Measurements from ENCODE around the gene PARD3B. TPM values are rescaled to one million over a fixed set of nuclear protein-coding genes. Genes with fewer than 3 reads are reported as not detected.
"Not testable (repeated sequence)": the region's sequence is repeated elsewhere in the genome, so short reads cannot be mapped to it uniquely, and the experiment has no call there.

PARD3B gene
- total RNA-seq, 1 donor from 2014 or later, result 16.4 TPM

DNA sequence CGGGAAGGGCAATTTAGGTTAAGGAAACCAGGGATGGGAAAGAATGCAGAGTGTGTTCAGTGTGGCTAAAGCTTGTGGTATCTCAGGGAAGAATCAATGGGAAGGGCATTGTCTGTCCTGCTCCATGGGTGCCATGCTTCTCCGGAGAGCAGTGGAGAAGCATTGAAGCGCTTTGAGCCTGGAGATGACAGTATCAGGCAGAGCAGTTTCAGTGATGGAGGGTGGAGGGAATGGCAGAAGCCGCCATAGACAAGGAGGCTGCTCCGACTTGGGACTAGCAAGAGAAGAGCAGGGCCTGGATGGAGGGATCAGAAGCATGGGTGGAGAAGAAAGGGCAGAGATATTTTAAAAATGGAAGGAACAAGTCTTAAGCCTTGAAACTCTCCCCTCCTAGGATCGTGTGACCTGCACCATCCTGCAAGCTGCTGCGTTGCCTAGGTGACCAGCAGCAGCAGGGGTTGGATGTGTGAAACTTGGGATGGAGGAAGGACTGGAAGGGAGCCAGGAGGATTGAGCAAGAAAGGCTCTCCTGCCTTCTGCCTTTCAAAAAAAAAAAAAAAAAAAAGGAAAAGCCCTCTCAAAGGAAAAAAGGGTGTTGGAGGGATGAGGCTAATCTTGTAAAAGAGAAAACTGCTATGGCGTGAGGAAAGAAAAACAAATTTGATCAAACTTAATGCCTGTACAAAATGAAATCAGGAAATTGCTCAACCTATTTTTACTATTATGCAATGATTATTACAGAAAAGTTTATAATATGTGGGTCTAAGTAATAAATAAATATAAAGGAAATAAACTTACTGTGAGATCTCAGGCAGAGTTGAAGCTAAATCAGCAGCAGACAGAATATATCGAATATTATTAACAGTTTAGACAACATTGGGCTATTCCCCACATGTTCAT is 643.2 kb downstream of the PARD3B start:
- DNase-seq (ENCODE audit: low read depth), result peak; percentile 77

DNA sequence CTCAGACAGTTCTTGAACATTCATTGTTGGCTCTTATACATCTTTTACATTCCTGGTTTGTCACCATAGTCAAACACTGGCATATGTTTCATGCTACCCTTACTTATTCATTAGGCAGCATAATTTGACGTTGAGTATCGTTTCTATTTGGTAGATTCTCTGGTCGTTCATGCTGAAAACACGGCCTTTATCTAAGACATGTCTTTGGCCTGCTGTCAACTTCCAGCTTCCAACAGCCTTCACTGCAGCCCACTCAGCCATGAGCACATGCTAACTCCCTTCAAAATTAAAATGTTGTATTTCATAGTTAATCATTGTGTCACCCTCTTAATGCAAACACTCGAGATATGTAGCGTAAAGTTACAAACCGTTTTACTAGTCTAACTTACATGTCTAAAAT is 644.0 kb downstream of the PARD3B start:
- no peak for DNase-seq (ENCODE audit: low read depth)

DNA sequence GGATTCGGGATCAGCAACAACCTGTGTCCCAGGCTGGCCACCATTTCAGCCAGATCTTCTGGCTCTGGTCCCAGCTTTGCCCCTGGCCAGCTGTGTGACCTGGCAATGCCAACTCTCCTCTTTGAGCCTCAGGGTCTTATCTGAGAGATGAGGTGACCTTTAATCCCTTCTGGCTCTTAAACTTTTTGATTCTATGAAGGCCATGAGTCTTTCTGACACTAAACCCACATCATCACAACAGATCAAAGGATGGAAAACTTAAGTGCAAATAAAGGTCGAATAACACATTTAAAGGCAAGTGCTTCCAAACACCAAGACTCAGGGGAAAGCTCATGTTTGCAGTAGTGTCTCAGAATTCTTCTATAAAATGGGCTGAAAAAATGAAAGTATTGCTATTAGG is 645.3 kb downstream of the PARD3B start:
- DNase-seq (ENCODE audit: low read depth), result no peak

DNA sequence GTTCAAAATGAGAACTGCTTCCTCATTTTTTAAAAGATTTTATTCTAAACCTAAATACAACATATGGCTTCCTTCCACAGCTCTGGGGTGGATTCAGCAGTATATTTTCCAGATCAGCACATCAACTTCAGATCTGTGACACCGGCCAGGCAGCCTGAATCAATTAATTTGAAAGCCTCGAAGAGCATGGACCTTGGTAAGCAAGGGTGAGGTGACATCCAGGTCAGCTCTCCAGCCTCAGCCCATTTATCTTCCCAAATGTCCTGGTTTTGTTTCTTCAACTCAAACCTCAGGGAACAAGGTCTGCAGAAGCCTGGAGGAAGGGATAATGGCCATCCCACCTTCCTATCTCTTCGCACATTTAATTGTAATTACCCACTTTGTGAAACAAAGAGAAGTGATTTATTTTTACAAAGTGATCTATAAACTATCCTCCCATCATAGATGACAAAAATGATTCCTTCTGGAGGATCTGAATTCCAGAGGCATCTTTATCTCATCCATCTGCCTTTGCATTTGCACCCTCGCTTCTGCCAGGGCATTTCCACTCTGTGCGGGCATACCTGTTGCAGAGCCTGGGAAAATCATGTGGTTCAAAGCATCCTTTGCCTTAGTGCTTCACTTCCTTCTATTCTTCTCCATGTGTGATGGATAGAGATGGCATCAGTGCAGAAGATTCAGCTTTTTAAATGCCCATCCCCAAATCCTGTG is 648.0 kb downstream of the PARD3B start:
- DNase-seq (ENCODE audit: low read depth), result no peak

DNA sequence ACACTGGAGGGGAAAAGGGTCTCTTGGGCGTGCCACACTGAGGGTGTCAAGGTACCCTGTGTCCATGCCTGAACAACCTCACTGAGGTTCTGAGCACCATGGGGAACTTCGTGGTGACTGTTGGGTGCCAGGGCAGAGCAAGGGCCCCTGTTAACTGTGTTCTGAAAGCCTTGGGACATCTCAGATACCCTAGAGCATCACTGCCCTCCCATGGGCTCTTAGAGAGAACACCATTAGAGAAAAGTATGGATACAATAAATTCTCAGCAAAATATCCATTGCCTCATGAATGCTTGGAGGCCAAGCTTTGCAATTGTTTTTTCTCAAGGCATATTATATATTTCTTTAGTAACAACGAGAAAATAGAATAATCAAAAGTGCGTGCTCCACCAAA is 648.6 kb downstream of the PARD3B start:
- no peak for DNase-seq (ENCODE audit: low read depth)

DNA sequence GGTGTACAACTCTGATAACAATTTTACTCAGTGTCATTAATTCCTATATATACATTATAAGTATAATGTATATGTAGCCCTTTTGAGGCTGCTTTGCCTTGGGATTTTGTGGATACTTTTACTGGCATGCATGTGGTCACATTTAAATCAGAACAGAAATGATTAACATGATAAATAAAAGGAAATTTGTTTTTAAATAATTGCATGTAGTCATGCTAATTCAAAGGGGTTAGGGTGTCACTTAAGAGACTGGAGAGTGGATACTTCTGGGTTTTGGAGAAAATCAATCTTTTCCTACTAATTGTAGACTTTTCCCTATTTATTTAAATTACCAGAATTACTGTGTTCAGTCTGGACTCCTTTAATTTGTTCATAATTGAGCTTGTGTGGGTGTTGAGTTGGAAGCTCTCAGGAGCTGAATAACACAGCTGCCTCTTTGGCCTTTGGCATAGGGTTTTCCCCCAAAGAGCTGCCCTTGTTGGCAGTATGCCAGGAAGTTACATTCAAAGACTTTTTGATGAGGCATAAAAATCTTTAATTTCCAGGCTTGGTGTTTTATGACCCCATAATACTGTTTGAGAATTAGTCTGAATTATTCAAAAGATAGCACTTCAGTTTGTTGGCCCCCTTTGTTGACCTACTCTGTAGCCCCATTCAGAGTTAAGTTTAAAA is 652.3 kb downstream of the PARD3B start:
- no peak for DNase-seq (ENCODE audit: low read depth)

DNA sequence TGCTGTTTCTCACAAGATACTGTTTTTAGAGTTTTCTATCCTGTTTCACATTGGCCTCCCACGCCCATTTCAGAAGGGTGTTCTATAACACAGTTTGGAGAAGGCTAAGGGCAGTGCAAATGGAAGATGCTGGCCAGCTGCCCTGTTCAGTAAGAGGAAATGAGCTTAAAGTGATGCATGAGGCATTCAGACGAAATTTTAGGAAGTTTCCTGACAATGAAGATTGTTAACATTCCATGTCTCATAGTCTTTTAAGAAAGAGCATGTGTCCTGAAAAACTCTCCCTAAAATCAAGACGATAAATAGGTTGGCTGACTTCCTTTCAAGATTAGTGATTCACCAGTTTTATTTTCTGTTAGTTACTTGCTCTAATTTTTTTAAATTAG is 652.9 kb downstream of the PARD3B start:
- no peak for DNase-seq (ENCODE audit: low read depth)

DNA sequence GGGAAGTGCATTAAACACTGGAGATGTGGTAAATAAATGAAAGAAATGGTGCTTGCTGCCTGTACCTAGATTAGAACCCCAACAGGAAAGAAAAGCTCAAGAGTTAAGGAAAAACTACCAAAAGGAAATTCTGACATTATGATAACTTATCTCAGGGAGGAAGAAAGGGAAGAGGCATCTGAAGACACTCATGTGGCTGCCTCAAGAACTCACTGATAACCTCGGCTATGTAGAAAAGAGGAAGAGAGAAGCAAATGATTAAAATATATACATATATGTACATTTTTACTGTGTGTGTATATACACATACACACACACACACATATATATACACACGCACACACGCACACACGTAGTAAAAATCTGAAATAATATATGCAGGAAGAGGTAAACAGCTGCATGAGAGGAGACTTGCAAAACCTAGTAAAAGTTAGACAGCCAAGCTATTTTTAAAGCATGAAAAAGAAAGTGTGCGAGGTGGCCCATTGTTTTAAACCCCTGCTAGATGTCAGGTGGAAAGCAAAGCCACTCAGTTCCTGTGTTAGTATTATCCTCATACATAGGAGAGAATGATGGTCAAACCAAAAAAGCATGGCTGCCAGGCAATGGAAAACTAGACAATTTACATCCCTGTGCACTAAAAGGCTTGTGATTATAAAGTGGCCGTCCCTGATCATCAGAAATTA is 654.0 kb downstream of the PARD3B start:
- DNase-seq (ENCODE audit: low read depth), result no peak

DNA sequence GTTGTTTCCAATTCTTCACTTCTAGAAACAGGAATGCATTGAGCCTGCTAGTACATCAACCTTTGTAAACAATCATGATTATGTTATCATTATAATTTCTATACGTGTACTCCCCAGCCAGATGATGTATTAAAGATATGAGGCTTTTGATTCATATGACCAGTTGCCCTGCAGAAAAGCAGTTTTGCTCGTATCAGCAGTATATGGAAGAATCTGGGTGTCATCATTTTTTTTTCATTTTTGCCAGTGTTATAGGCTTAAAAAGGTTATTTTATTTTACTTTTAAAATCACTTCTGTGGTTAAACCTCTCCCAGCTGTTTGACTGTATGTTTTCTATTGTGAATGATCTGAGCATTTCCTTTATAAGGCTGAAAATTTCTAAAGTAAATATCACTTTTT is 665.2 kb downstream of the PARD3B start:
- DNase-seq (ENCODE audit: low read depth), result no peak

DNA sequence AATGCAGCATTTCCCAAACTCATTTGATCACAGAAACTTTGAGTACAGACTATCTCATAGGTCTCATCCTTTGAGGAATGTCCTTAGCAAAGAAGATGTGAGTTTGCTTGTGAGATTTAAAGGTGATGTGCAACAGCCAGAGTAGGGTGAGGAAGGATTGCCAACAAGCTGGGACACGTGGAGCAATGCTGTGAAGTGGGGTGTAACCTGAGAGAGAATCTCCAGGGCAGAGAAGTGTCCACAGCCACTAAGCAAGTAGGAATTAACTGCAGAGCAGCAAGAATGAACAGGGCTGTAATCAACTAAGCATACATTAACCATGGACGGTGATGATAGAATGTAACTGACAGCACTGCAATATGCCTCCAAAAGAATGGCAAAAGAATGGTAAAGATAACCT is 667.1 kb downstream of the PARD3B start:
- no peak for DNase-seq (ENCODE audit: low read depth)

DNA sequence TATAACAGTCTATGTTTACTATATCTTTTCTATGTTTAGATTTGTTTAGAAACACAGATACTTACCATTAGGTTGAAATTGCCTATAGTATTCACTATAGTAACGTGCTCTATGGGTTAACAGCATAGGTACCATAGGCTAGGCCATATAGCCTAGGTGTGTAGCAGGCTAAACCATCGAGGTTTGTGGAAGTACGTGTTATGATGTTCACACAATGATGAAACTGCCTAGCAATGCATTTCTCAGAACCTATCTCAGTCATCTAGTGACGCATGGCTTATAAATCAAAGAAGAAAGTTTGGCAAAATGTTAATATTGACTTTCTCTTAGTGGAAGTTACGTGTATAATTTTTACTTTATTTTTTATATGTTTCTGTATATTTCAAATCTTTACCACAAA is 670.8 kb downstream of the PARD3B start:
- no peak for DNase-seq (ENCODE audit: low read depth)

DNA sequence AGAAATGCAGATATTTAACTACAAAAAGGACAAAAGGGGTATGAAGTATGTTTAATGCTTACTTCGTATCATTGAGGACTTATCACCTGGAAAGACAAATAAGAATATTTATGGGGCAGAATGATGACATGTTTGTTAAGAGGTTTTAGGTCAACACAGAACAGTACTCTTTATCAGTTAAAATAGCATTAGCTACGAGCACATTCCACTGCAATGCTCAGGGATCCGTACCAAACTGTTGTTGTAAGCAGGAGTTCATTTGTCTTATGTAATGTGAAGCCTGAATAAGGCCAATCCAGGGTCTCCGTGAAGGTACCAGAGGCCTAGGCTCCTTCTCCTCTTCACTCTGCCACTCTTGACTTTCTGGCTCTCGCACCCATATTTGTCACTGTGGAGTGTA is 671.3 kb downstream of the PARD3B start:
- DNase-seq (ENCODE audit: low read depth), result no peak

DNA sequence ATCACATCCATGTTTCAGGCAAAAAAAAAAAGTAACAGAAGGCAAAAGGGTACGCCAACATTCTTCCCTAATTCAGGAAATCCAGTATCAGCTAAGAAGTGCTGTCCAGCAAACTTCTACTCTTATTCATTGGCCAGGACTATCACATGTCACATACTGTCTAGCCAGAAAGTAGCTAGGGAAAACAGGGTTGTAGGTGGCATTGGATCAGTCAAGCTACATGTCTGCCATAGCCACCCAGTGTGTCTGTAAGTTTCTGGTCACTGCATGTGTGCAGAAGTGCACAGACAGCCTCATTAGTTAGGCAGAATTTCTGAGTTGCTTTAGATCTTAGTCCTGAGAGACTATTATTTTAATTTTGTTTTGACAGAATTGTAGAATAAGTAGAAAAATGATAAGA is 671.7 kb downstream of the PARD3B start:
- no peak for DNase-seq (ENCODE audit: low read depth)

DNA sequence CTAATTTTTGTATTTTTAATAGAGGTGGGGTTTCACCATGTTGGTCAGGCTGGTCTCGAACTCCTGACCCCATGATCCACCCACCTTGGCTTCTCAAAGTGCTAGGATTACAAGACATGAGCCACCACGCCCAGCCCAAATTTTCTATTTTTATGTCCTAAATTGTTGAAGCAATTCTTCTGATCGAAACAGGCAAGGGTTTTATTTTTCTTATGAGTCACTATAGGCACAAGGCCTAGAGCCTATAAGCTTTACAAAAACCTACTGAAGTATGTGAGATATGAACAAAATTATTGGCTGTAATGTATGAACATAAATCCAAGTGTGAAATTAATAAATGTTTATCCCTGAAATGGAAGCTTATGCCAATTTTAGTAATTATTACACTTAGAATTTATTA is 672.8 kb downstream of the PARD3B start:
- DNase-seq (ENCODE audit: low read depth), result no peak

DNA sequence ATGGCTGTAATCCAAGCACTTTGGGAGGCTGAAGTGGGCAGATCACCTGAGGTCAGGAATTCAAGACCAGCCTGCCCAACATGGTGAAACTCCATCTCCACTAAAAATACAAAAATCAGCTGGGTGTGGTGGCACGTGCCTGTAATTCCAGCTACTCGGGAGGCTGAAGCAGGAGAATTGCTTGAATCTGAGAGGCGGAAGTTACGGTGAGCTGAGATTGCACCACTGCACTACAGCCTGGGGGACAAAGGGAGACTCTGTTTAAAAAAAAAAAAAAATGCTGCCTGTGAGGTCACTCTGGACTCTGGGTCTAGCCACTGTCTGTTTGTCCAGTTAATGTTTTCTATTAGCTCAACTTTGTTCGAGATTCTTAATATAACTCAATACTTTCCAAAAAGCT is 673.5 kb downstream of the PARD3B start:
- DNase-seq (ENCODE audit: low read depth), result not testable (repeated sequence)

DNA sequence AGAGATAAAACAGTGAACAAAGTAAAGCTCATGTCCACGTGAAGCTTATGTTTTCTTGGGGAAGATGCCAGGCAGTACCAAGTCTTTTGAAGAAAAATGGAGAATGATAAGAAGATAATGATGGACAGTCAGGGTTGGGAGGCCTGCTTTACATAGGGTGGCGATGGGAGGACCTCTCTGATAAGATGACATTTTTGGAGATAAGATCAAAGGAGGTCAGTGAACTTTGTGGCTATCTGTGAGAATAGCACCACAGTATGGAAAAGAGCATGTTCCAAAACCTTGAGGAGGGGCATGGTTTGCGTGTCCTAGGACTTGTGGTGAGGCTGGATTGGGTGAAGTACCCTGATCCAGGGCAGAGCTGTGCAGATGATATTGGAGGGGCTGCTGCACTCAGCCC is 675.3 kb downstream of the PARD3B start:
- DNase-seq (ENCODE audit: low read depth), result no peak

DNA sequence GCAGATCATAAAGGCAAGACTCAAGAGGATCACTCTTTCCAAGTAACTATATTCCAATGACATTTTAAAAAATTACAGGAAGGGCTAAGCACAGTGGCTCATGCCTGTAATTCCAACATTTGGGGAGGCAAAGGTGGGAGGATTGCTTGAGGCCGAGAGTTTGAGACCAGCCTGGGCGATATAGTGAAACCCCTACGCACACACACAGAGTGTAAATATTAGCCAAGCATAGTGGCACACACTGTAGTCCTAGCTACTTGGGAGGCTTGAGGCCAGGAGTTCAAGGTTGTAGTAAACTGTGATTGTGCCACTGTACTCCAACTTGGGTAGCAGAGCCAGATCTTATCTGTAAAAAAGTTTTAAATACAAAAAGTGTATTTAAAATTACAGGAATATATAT is 686.8 kb downstream of the PARD3B start:
- DNase-seq (ENCODE audit: low read depth), result no peak

DNA sequence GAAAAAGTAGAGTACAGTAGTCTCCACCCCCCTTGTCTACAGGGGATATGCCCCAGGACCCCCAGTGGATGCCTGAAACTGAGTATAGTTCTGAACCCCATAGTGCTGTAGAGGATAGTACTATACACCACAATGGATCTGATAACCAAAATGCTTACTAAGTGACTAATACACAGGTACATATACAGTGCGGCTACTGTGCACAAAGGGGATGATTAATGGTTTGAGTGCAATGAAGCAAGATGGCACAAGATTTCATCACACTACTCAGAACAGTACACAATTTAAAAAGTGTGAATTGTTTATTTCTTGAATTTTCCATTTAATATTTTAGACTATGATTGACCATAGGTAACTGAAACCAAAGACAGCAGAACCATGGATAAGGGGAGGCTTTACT is 690.2 kb downstream of the PARD3B start:
- DNase-seq (ENCODE audit: low read depth), result peak; percentile 71

DNA sequence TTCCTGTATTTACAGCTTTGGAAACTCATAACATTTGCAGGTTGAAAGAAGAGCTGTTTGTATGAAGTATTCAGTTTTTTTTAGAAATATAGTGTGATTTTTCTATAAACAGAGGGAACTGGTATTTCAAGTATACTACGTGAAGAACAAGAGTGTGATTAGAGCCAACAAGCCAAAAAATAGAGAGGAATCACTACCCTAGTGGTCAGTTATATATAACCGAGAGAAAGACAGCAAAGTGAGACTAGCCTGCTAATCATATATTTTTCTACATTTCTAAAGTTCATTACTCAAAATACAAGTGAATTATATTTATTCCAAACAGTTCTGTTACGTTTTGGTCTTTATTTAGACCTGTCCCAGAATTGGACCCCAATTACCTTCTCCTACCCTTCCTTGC is 692.2 kb downstream of the PARD3B start:
- no peak for DNase-seq (ENCODE audit: low read depth)

DNA sequence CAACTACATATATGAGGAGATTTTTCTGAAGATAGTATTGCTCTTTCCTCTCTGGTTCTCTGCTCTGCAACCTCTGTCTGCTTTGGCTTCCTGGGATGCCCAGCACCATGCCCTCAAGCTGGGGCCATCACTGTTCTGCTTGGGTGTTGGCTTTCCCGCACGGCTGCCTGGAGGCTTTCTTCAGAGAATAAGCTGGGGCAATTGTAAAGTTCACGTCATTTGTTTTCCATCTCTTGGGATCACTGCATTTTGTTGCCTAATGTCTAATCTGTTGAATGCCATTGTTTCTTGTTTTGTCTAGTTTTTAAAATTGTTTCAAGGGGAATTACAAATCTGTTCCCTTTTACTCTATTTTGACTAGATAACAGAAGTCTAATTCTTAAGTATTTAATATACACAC is 699.7 kb downstream of the PARD3B start:
- DNase-seq (ENCODE audit: low read depth), result no peak

DNA sequence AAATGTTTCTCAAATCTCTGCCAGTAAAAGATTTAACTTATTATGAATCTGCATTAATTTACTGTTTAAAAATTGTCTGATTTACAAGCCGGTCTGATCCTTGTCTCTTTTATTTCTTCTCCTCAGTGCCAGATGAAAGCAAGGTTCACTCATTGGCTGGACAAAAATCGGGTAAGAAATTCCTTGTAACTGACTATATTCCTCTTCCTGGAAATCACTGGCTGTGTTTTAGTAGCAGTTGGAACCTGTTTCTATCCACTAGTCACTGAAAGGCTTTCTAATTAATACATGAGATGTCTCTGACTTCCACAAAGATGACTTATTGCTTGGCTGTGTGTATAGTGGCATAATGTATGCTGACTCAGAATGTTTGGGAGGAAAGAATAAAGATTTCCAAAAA is 700.4 kb downstream of the PARD3B start:
- no peak for DNase-seq (ENCODE audit: low read depth)

DNA sequence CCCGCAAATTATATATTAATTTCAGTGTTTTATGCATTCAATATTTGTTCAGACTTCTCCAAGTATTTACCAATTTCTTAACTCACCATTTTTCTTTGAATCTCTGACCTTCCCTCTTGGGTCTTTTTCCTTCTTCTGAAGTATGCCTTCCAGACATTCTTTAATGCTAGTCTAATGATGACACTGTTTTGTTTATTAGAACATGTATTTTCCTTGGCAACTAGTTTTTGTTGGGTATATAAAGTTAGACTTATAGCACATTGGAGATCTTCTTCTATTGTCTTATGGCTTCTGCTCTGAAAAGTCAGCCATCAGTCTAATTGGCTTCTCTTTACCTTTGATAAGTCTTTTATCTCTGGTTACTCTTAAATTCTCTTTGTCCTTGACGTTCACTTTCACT is 713.8 kb downstream of the PARD3B start:
- no peak for DNase-seq (ENCODE audit: low read depth)
